T-cell (primary cell): Measurements from ENCODE around the gene UBE2H. TPM values are rescaled to one million over a fixed set of nuclear protein-coding genes. Genes with fewer than 3 reads are reported as not detected.
A peak's percentile ranks its signal among the peaks of the same experiment; 100 is the strongest.
"Not testable (repeated sequence)": the region's sequence is repeated elsewhere in the genome, so short reads cannot be mapped to it uniquely, and the experiment has no call there.

Experiments used
- ATAC-seq, 4 experiments: fragments of 200-7000 bp in 3 of 4; fragments of 150-1000 bp in 1 of 4; cut with Tn5 transposase; replicated peaks in 1 of 4; 1 replicate in 3 of 4; 2 replicates in 1 of 4; pipeline ENCODE4 v1.10.0; 2021; ENCODE audit warnings: moderate library complexity in 3 of 4, mild to moderate bottlenecking in 2 of 4, moderate number of reproducible peaks in 1 of 4
- CTCF ChIA-PET, 2 donors: fragments of 300-600 bp; sonication (Branson Sonifier 250); formaldehyde crosslinking; loops; one replicate each; lab custom pipeline; 2022; ENCODE audit warnings: antibody characterized with exemption in 2 of 2; lab: Charles Lee
- POLR2A ChIA-PET, 2 donors: fragments of 300-600 bp; sonication (Branson Sonifier 250); formaldehyde crosslinking; loops; one replicate each; lab custom pipeline; 2022; ENCODE audit warnings: antibody characterized with exemption in 2 of 2; lab: Charles Lee
- DNase-seq, 35 experiments: peaks; one replicate each; pipeline versions ENCODE4 v3.0.0 to v3.0.0-alpha.2; 2013 to 2023
- H3K27ac ChIP-seq: one replicate; pipeline ENCODE4 v1.5.1; 2013; ENCODE audit warnings: low read length
- H3K27me3 ChIP-seq, 2 experiments: replicated peaks in 1 of 2; 1 replicate in 1 of 2; 2 replicates in 1 of 2; pipeline versions ENCODE4 v1.6.1 to v1.7.0; 2013; ENCODE audit warnings: low read length in 1 of 2, mixed read lengths in 1 of 2; ENCODE audit not compliant: control insufficient read depth in 2 of 2, insufficient read depth in 2 of 2; ENCODE audit errors: extremely low read depth in 1 of 2
- H3K36me3 ChIP-seq, 2 donors: 1 replicate in 1 of 2; 2 replicates in 1 of 2; pipeline versions ENCODE4 v1.6.1 to v1.7.0; 2013; ENCODE audit warnings: low read length in 1 of 2; ENCODE audit not compliant: control insufficient read depth in 2 of 2, insufficient read depth in 1 of 2; ENCODE audit errors: extremely low read depth in 1 of 2
- H3K4me1 ChIP-seq, 2 experiments: 1 replicate in 1 of 2; 2 replicates in 1 of 2; pipeline versions ENCODE4 v1.6.1 to v1.7.0; 2013; ENCODE audit warnings: low read length in 2 of 2, mixed read lengths in 1 of 2; ENCODE audit not compliant: insufficient read depth in 2 of 2, control insufficient read depth in 1 of 2; ENCODE audit errors: extremely low read depth in 1 of 2
- H3K4me3 ChIP-seq, 2 donors: 1 replicate in 1 of 2; 2 replicates in 1 of 2; pipeline versions ENCODE4 v1.5.1 to v1.7.0; 2013; ENCODE audit warnings: mild to moderate bottlenecking in 2 of 2, low read length in 1 of 2, moderate library complexity in 1 of 2; ENCODE audit not compliant: control insufficient read depth in 1 of 2; ENCODE audit errors: extremely low read depth in 1 of 2
- H3K9me3 ChIP-seq: 2 replicates; pipeline ENCODE4 v1.7.0; 2013
- H3K27ac Mint-ChIP-seq, 2 donors: one replicate each; pipeline ENCODE4 v1.8.0; 2020 to 2021; ENCODE audit warnings: mild to moderate bottlenecking in 2 of 2, mixed read lengths in 2 of 2
- H3K27me3 Mint-ChIP-seq, 2 donors: one replicate each; pipeline ENCODE4 v1.8.0; 2021 to 2022; ENCODE audit warnings: mixed read lengths in 2 of 2
- H3K36me3 Mint-ChIP-seq: one replicate; pipeline ENCODE4 v1.8.0; 2021; ENCODE audit warnings: mixed read lengths
- H3K4me1 Mint-ChIP-seq, 3 donors: one replicate each; pipeline ENCODE4 v1.8.0; 2020 to 2022; ENCODE audit warnings: mixed read lengths in 3 of 3, mild to moderate bottlenecking in 1 of 3
- H3K4me3 Mint-ChIP-seq, 3 donors: one replicate each; pipeline ENCODE4 v1.8.0; 2020 to 2022; ENCODE audit warnings: mild to moderate bottlenecking in 3 of 3, mixed read lengths in 3 of 3, moderate library complexity in 3 of 3
- H3K9me3 Mint-ChIP-seq, 3 donors: one replicate each; pipeline ENCODE4 v1.8.0; 2020 to 2022; ENCODE audit warnings: mixed read lengths in 3 of 3
- WGBS: methylation state at CpG from one replicate; pipeline ENCODE4 v1.1.5; 2013; ENCODE audit warnings: missing lambda C conversion rate; ENCODE audit not compliant: insufficient coverage; 5-methylcytosine and 5-hydroxymethylcytosine counted together
- total RNA-seq, 35 experiments: library from RNA in 6 of 35; stranded (reverse) in 6 of 35; fragments of 120-200 nt in 1 of 35; gene quantifications; one replicate each; pipeline versions ENCODE4 v1.2.1 to v1.2.4 and lab custom pipeline; 2013 to 2026

The UBE2H gene
- total RNA-seq, 5 donors from 2014 or later (not counting 1 experiment from before 2014, with no cell fraction given): 37.5 to 63.8 (median 50.1) TPM

GRCh38 chr7:129960204-129960475, 7.4 kb upstream of the UBE2H start:
- H3K27me3 Mint-ChIP-seq, H3K4me1 ChIP-seq, H3K9me3 ChIP-seq, H3K27ac ChIP-seq, H3K27me3 ChIP-seq, CTCF ChIA-PET, H3K27ac Mint-ChIP-seq, H3K36me3 Mint-ChIP-seq, H3K4me1 Mint-ChIP-seq, H3K4me3 Mint-ChIP-seq, POLR2A ChIA-PET, H3K4me3 ChIP-seq, H3K9me3 Mint-ChIP-seq, DNase-seq, H3K36me3 ChIP-seq, ATAC-seq: not testable (repeated sequence)
- WGBS: 100% methylated on average over 4 of the region's 4 CpGs

- Mint-ChIP-seq H3K27me3 (no peaks in the 10 kb centered on the region), H3K36me3 (no peaks in the 10 kb centered on the region), H3K4me1 (no peaks in the 10 kb centered on the region), H3K4me3 (no peak overlapping the region), H3K9me3 (no peaks in the 10 kb centered on the region), H3K27ac (no peak overlapping the region)
- H3K27me3 ChIP-seq: no peaks in the 10 kb centered on the region
- ATAC-seq (no peak), DNase-seq (no peak)
- H3K4me1 ChIP-seq: no peaks in the 10 kb centered on the region
- H3K9me3 ChIP-seq: no peaks in the 10 kb centered on the region
- POLR2A ChIA-PET: interaction anchor here in 1 of 2 donors (0.6 kb wide), 1 partner anchor 184 kb away, joined by 3 read pairs; no protein-coding TSS in a partner anchor
- CTCF ChIA-PET: interaction anchor here in 1 of 2 donors (0.7 kb wide), 1 partner anchor 600 kb away, joined by 3 read pairs; no protein-coding TSS in a partner anchor
- no peak overlapping the region for H3K27ac ChIP-seq
- no peak overlapping the region for H3K4me3 ChIP-seq
- no peaks in the 10 kb centered on the region for H3K36me3 ChIP-seq
- 91% methylated on average over 6 of the region's 12 CpGs for WGBS
Measured at GRCh38 chr7:129959471-129960203, 6.9 kb upstream of the UBE2H start.

DNA sequence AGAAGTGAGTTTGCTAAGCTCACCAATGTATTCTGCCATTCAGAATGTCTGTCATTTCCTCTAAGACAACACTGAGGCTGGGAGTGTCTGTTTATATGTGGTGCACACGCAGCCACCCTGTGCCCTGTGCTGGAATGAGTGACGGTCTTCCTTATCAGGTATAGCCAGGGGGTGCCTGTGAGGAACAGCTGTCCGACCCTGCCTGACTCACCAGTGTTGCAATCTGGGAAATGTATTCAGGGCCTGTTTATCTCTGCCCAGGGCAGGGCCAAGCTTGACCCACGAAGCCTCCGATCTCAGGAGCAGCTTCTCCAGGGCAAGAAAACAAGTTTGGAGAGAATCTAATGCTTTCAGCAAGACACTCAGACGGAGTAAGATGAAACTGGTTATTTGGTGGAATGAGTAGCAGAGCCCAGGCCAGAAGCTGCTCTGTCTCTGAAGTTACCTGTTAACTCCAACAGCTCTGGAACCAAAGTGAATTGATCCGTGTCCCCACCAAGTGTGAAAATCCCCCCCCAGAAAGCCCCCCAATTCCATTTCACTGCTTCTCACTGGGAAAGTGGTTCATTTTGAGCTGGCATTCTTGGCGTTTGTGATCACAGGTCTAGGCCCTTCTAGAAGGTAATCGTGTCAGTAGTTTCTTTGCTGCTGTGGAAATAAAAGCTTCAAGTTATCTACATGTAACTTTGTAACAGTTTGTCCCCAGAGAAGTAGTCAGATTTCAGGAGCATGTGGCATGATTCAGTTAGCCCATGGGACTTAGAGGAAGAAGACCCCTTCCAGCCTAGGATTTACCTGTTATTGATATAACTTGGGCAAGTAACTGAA, 6.1 kb upstream of the UBE2H start:
- Mint-ChIP-seq H3K27me3 (no peaks in the 10 kb centered on the region), H3K36me3 (no peaks in the 10 kb centered on the region), H3K4me3 (no peak overlapping the region), H3K27ac (no peak overlapping the region), H3K4me1 (no peaks in the 10 kb centered on the region), H3K9me3 (no peaks in the 10 kb centered on the region)
- Histone ChIP-seq H3K27ac (no peak overlapping the region), H3K27me3 (no peaks in the 10 kb centered on the region), H3K4me3 (no peak overlapping the region), H3K36me3 (no peaks in the 10 kb centered on the region), H3K9me3 (no peaks in the 10 kb centered on the region), H3K4me1 (no peaks in the 10 kb centered on the region)
- ChIA-PET POLR2A (no interaction called here), CTCF (interaction anchor here (0.6 to 0.7 kb wide), 2 partner anchors 182 to 599 kb away, joined by 3 to 6 read pairs; no protein-coding TSS in a partner anchor)
- WGBS: 62% methylated on average over 4 of the region's 9 CpGs
- ATAC-seq: no peak
- no peak for DNase-seq

- H3K36me3 Mint-ChIP-seq: no peaks in the 10 kb centered on the region
- H3K4me3 Mint-ChIP-seq: no peak overlapping the region
- H3K27ac Mint-ChIP-seq: no peak overlapping the region
- H3K9me3 Mint-ChIP-seq: no peaks in the 10 kb centered on the region
- H3K9me3 ChIP-seq: no peaks in the 10 kb centered on the region
- no peak overlapping the region for H3K4me3 ChIP-seq
- H3K27ac ChIP-seq: no peak overlapping the region
- ChIA-PET CTCF (no interaction called here), POLR2A (interaction anchor here in 1 of 2 donors (0.7 kb wide), 1 partner anchor 204 kb away, joined by 7 read pairs; no protein-coding TSS in a partner anchor)
- no peak for ATAC-seq
- 100% methylated on average over 1 of the region's 8 CpGs for WGBS
- H3K36me3 ChIP-seq: no peaks in the 10 kb centered on the region
- H3K4me1 Mint-ChIP-seq: peaks cover 3 to 17% (median 8%) of the 10 kb centered on the region in 3 donors
- H3K27me3 Mint-ChIP-seq: no peaks in the 10 kb centered on the region
- H3K27me3 ChIP-seq: no peaks in the 10 kb centered on the region
- DNase-seq: no peak
- H3K4me1 ChIP-seq: peaks cover 0 to 14% of the 10 kb centered on the region in 2 experiments
Measured at GRCh38 chr7:129955993-129956543, 3.3 kb upstream of the UBE2H start.

DNA sequence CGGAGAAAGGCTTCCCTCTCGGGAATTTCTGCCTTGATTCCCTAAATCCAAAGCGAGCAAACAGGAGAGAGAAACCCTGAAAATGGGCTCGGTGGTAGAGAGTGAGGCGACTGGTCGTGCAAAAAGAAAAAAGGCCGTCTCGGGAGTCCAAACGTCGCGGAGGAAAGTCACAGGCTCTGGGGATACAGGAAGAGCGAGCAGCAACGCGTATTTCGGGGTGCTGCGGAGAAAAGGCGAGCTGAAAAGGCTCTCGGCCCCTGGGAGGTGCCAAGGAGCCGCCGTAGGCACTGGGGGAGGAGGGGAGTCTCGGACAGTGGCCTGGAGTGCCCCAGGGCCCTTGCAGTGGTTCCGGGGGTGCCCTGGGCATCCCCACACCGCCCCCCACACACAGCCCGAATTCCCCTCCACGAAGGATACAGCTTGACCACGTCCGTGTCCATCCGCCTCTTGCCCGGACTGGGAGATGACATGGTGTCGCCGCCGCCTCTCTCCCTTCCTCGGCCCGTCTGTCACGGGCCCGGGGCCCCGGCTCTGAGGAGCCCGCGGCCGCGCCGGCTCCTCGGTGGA, 591 bp downstream of the UBE2H start:
- Mint-ChIP-seq H3K27ac (no peak overlapping the region), H3K4me3 (no peak overlapping the region), H3K9me3 (no peaks in the 10 kb centered on the region), H3K27me3 (no peaks in the 10 kb centered on the region), H3K36me3 (no peaks in the 10 kb centered on the region), H3K4me1 (peaks cover 9 to 24% (median 14%) of the 10 kb centered on the region in 3 donors)
- Histone ChIP-seq H3K9me3 (no peaks in the 10 kb centered on the region), H3K36me3 (no peaks in the 10 kb centered on the region), H3K27ac (peak overlapping the region; percentile 93), H3K4me3 (peak overlapping the region; percentile 97 to 98), H3K4me1 (peaks cover 16 to 38% of the 10 kb centered on the region in 2 experiments), H3K27me3 (no peaks in the 10 kb centered on the region)
- DNase-seq (peak in 26 of 35 experiments; percentile 1 to 53 (median 16)), ATAC-seq (peak; percentile 1 to 33 (median 24))
- ChIA-PET POLR2A (interaction anchor here (0.6 to 0.7 kb wide), 2 partner anchors 37 to 816 kb away, joined by 3 to 4 read pairs; no protein-coding TSS in a partner anchor), CTCF (interaction anchor here (0.5 to 0.7 kb wide), 2 partner anchors 127 to 350 kb away, joined by 3 to 5 read pairs; no protein-coding TSS in a partner anchor)
- under 1% methylated on average over 34 of the region's 43 CpGs for WGBS
